HG03066 (cell line): ENCODE data around the gene LINC01488.

Source experiments
- ATAC-seq: cut with Tn5 transposase; IDR thresholded peaks from one replicate; pipeline ENCODE4 v1.9.1; 2021; ENCODE audit warnings: low read depth; ENCODE audit not compliant: unreplicated experiment

The LINC01488 gene

DNA sequence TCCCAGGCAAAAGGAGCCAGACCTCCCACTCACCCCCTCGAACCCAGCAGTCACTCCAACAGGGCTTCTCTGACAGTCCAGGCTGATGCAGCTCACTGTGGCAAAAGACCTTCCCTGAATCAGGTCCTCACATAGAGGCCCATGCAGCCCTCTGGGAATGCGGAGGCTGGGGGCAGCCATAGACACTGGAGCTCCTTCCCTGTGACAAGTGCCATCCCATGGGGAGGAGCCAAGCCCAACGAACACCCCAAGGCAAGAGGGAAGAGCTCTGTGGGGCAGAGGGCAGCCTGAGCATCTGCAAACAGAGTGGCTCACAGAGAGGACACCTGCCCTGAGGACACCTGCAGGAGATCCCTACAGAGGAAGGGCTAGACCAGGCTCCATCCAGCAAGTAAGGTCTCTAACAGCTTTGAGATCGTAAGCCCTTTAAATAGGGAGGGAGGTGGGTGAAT, at the start of gene LINC01488:
LINC01488 (plus strand) TSS at position 271 of the 452 bp plus-strand sequence.
- ATAC-seq = no peak

DNA sequence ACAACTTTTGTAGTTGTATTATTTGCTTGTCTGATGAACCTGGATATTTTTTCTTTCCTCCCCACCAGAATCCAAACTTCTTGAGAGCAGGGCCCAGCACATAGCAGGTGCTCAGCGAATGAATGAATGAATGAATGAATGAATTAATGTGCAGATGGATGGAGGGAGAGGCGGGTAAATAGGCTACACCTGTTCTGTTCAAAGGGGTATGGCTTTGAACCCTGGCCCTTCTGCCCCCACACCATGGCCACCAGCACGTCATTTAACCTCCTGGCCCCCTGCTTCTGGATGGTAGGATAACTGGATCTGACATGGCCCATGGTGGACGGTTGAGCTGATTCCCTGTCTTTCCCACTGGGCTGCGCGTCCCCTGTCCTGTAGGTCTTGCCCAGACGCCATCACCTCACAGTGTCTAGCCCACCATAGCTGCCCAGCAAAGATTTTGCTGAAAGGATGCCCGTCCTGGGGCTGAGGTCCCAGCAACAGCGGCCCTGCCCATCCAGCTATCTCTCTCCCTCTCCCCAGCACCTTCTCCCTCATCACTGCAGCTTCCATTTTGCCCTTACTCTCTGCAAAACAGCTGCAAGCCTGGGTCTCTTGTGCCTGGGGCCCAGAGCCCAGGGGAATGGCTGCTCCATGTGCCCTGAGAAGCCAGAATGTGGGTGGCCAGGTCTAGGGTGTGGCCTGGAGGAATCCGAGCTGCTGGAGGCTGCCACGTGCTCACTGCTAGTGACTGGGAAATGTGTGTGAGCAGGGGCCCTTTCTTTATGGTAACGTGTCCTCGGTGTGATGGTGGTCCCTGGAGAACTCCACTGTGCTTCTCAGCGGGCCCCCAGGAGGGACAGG, 49.3 kb upstream of the LINC01488 start:
- no peak for ATAC-seq

DNA sequence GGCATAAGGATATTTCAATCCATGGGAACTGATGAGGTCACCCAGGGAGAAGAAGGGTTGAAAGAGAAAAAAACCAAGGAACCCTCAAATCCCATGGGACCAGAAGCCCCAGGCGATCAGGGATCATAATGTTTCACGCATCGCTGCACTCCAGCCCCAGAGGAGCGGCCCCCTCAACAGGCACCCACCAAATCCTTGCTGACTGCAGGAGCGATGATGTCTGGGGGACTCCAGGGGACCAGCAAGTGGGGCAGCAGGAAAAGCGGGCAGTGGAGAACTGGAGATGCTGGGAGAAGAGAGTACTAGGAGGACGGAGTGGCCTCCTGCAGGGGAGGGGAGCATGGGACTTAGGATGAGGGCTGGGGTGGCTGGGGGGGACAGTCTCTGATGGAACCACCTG, 47.7 kb upstream of the LINC01488 start:
- no peak for ATAC-seq

DNA sequence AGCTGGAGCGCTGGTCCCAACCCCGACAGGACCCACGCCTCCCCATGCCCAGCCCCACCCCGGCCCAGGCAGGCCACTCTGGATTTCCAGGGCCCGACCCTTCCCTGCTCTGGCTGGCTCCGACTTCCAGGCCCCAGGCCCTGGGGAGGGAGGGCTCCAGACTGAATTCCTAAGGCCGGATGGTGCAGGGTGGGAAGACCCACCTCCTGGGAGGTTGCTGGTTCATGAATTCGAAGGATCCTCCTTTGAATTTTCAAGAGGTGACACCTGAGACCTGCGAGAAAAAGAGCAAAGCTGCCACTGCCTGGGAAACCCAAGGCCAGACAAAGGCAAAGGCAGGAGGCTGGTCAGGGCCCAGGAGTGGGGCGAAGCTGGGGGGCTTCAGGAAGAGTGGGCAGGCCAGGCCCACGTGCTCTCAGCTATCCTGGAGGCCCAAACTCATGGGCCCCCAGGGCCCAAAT, 47.0 kb upstream of the LINC01488 start:
- ATAC-seq = no peak

DNA sequence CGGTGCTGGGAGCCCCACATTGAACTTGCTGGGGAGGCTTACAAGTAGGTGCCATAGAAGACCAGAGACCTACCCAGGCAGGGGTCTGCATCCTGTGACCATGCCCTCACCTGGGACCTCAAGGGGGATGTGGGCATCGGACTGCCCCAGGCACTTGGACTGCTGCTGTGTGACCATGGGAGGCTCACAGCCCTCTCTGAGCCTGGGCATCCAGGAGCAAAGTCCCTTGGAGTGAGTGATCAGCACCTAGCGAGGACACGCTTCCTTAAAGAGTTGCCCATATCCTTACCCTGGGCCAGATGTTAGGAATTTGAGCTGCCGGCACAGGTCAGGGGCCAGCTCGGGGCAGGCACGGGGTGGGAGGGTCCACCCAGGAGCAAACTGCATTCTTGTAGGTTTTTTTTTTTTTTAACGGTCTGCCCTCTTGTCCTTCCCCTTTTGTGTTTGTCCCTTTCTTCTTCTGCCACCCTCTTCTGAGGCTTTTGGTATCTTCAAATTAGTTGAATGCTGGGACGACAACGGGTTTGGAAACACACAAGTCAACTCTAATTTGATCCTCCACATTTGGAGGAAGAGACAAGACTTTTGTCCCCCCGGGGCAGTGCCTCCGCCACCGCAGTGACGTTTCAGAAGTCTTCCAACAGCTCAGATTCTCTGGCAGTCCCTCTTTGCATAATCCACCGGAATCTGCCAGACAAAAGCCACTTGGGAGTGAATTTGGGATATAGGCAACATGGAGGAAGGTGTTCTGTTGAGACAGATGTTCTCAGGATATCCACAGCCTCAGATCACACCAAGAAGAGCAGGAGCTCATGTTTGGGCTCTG, 46.1 kb upstream of the LINC01488 start:
- ATAC-seq = no peak

DNA sequence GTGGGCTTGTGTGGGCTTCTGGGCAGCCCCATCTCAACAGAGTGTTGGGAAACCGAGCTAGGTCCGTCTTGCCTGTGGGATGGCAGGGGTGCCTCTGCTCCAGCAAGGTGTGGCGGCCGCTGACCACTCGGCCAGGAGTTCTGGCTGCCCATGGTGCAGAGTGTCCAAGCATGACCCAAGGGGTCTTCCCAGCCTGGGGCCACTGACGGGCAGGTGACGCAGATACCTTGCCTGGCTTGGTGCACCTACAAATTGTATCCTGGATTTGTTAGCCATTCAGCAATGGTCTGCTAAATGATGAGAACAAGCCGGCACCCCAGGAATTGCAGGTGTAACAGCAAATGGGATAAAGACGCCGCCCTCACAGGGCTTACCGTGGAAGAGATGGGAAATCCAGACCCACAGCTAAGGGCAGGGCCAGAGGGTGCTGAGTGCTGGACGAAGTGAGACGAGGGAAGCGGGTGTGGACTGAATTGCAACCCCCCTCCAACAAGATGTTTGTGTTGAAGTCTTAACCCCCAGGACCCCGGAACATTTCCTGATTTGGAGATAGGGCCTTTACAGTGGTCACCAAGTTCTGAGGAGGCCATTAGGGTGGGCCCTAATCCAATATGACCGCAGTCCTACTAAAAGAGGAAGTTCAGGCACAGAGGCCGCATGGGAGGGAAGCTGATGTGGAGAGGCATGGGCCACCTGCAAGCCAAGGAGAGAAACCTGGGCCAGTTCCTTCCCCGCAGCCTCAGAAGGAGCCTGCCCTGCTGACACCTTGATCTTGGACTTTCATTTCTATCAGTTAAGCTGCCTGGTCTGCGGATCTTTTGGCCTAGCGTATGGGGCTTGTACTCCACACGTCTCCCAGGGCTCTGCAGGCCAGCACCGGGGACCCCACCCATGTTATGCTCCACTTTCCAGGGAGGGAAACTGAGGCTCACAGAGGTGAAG, 45.2 kb upstream of the LINC01488 start:
- ATAC-seq = no peak

DNA sequence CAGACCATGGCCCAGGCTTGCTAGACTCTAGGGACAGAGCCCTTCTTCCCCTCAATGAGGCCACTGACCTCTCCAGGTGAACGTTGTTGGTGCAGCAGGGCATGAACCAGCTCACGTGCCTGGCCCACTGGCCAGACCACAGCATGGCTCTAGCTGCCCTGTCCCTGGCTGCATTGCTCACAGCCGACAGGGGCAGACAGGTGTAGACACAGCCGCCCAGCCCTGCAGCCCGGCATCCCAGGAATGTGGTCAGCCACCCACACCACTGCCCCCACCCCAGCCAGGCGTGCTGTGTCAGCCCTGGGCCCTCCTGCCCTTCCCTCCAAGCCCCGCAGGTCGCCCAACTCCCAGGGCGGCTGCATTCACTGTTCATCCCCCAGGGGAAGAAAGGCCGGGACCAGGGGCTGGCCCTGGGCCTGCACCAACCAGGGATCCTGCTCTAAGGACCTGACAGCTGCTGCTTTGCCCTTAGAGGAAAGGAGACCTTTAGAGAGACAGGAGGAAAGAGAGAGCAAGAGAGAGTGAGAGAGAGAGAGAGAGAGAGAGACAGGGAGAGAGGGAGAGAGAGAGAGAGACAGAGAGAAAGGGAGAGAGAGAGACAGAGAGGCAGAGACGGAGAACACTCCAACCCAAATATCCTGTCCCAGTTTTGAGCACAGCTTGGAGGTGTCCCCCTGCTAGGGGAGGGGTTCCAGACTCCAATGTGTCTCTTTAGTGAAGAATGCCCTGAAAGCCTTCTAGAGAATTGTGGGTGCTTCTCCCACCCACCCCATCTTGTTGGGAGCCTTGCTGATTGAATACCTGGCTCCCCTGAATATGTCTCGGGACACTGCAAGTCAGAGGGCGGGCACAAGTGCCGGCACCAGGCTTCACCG, 44.2 kb upstream of the LINC01488 start:
- no peak for ATAC-seq

DNA sequence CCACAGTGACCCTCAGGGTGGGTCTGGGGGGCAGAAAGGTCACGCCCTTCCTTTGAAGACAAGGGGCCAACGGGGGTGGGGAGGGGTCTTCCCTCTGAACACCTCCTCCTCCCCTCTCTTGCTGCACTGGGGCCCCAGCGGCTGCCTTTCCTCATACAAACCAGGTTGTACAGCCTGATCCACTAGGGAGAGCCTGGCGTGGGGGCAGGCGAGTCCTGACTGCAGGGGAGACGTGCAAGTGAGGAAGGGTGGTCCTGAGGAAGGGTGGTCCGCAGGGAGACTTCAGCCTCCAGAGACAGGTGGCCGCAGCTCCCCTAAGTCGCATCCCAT, 43.6 kb upstream of the LINC01488 start:
- no peak for ATAC-seq

DNA sequence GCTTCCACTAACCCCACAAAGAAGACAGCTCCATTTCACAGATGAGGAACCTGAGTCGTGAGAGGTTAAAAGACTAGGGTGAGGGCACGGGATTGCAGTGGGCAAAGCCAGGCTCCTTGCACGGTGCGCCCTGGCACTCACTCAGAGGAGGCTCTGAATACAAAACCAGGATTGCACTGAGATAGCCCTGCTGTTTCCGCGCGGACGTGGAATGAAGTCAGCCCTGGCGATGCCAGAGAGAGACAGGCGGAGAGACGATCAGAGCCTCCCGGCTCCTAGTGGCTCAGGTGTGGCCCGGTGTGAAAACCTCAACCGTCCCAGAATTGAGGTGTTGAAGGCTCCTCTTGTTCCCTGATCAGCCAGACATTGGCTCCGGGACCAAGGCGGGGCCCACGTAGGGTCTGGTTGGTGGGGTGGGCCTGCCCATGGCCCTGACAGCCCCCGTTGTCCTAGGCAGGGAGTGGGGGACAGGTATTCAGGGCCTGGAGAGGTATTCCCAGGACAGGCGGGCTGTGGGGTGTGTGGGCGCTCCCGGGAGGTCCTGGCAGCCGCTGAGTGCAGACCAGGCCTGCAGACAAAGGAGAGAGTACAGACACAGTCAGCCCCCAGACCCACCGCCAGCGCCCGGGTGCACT, 43.1 kb upstream of the LINC01488 start:
- no peak for ATAC-seq

DNA sequence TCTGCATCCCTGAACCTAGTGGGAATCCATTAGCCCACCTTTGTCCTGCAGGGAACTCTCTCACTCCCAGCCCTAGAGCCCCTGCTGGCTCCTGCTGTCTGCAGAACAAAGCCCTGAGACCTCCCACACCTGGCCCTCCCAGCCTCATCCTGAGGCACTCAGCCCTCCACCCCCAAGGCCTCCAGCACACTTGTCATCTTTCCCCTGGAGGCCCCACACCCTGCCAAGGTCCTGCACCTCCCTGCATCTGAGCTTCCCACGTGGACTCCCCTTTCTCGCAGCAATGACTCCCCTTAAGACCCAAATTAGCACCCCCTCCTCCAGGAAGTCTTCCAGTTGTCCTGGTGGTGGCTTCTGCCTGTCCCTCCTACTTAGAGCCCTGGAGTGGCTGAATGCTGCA, 42.3 kb upstream of the LINC01488 start:
- no peak for ATAC-seq

DNA sequence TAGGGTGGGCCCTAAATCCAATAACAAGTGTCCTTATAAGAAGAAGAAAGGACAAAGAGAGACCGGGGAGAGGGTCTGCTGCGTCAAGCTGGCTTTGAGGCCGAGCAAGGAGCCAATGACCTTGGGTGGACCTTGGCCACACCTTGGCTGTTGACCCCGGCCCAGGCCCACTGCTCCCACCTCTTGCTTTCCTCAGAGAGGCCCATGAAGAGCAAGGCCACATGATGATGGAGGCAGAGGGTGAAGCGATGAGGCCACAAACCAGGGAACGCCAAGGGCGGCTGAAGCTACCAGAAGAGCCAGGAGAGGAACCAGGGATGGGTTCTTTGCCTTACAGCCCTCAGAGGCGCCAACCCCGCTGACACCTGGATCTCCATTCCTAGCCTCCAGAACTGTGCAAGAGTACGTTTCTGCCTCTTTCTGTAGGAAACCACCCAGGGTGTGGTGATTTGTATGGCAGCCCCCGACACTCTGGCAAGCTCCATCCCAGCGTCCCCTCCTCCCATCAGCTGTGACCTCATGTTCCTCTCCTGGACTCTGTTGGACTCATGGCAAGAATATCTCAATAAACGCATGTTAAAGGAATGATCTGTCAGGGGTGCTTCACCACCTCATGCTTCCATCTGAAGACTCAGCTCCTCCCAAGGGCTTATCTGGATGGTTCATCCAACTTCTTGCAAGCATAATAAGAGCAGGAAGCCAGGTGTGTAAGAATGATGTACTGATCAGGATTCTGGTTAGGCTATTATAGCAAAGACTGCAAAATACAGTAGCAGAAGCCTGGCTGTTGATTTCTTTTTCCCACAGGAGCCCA, 41.6 kb upstream of the LINC01488 start:
- ATAC-seq = no peak

DNA sequence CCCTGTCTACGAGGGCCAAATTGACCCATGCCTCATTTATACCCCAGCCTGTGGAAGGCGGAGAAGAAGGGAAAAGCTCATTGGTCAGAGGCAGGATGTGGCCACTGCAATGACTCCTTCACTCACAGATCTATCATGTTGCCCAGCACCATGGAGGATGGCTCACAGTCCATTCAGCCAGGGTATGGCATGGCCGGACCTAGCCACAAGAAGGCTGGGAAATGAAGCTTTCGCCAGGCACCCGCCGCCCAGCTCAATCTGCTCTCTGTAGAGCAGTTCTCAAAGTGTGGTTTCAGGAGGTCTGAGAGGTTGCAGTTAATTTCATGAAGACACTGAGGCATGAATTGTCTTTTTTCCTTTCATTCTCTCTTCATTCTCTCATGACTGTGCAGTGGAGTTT, 40.6 kb upstream of the LINC01488 start:
- ATAC-seq = no peak

DNA sequence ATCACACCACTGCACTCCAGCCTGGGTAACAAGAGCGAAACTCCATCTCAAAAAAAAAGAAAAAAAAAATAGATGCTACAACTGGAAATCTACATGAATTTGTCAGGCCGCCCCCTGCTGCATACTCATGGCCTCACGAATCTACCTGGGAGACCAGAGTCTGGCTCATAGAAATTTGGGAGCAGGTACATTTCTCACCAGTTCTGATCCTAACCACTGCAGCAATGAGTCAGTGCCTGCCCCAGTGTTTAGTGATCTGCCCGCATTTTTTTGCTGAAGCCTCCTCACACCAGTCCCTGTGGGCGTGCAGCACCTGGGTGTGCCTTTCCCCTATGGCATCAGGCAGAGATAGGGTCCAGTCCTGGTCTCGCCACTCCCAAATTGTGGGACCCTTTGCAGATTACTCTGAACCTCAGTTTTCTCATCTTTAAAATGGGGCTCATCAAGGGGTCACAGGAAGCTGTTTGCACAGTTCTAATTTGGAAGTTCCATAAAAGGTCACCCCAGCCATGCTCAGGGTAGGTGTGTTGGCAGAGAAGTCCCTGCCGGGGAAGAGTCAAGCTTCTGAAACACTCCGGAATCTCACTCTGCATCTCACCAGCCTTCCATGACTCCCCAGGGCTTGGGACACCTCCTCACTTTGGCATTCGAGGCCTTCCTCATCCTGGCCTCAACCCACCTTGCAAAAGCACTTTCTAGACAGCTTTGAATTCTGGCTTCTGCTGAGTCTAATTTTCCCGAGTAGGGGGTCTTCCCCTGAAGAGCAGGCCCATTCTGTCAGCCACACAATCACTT, 39.3 kb upstream of the LINC01488 start:
- ATAC-seq = no peak

DNA sequence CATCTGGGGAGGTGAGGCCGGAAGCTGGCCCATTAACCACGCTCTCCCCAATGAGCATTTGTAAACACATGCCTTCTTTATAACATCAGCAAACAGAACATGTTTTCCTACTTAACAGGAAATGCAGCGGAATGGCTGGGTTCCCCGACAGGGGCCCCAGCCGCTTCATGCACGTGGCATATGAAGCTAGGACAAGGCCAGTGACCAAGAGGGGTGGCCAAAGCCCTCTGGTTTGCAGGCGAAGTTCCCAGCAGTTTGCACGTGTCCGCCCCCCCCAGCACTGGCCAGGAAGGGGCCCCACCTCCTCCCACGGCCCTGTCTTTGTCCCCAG, 38.7 kb upstream of the LINC01488 start:
- ATAC-seq = no peak

DNA sequence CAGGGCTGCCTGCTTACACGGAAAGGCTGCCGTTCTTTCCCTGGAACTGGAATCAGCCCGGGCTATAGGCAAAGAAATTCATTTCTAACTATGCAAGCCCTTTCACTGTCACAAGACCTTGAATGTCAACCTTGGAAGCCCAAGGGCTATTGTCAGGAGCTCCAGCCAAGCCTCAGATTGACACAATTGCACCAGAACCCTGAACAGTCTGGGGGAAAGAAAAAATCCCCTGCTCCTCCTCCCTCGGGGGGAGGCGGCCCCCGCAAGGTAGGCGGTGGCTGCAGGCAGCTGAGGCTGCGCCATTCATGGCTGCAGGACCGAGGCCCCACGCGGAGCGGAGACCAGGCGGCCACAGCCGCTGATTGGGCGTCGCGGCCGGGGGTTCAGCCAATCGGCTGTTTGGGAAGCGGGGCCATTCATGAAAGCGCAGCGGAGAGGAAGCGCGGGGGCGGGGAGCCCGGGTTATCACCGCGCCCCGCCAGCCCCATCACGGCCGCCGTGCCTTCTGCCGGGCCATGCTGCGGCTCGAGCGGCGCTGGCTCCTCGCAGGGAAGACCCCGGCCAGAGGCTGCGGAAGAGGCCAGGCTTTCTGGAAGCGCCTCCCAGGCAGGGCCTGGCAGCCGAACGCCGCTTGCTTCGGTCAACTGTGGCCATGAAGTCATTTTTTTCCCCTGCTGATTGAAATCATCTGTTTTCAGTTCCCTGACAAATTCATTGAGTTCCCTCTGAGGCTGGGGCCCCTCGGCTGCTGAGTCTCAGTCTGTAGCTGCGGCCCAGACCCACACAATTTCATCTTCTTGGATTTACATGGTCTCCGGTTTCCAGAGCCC, 38.1 kb upstream of the LINC01488 start:
- peak; percentile 84 for ATAC-seq

DNA sequence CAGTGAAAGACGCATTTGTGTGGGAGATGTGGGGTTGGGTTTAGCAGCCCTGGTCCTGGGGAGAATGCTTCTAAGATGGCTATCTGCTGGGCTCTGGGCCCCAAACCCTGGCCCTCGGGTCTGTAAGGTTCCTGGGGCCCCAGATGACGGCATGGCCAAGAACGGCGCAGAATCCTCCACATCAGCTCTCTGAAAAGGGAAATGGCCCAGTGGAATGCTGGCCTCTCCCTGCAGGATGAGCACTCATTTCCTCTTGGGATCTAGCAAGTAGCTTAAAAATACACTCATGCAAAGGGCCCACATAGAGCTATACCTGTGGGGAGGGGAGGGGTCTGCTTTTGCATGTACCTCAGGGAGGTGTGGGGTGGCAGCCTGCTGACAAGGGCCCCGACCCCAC, 37.5 kb upstream of the LINC01488 start:
- no peak for ATAC-seq
